Left ventricle myocardium inferior (tissue), 1 donor: ENCODE data around the gene HSPBAP1. TPM values are rescaled to one million over a fixed set of nuclear protein-coding genes. Genes with fewer than 3 reads are reported as not detected.
A peak's percentile ranks its signal among the peaks of the same experiment; 100 is the strongest.

Experiments used
- DNase-seq: peaks from one replicate; pipeline ENCODE4 v3.0.0-alpha.2; 2020
- H3K27ac ChIP-seq: fragments of 200-600 bp; replicated peaks from 2 replicates; pipeline ENCODE4 v1.8.0; 2021
- H3K27me3 ChIP-seq: fragments of 200-600 bp; 2 replicates; pipeline ENCODE4 v1.8.0; 2021; ENCODE audit warnings: low read depth
- H3K36me3 ChIP-seq: fragments of 200-600 bp; 2 replicates; pipeline ENCODE4 v1.8.0; 2021
- H3K4me1 ChIP-seq: fragments of 200-600 bp; 2 replicates; pipeline ENCODE4 v1.8.0; 2021
- H3K4me3 ChIP-seq: fragments of 200-600 bp; 2 replicates; pipeline ENCODE4 v1.8.0; 2021; ENCODE audit warnings: mild to moderate bottlenecking, moderate library complexity
- H3K9me3 ChIP-seq: fragments of 200-600 bp; replicated peaks from 2 replicates; pipeline ENCODE4 v1.8.0; 2021
- CTCF ChIP-seq: fragments of 200-600 bp; IDR thresholded peaks from 2 replicates; pipeline ENCODE4 v1.8.0; 2021; ENCODE audit warnings: antibody characterized with exemption, mild to moderate bottlenecking, borderline replicate concordance
- intact Hi-C: fragments of 100-400 bp; cut with micrococcal nuclease; formaldehyde crosslinking; loops from one replicate; pipeline ENCODE4 v1.11.0; 2022
- long read RNA-seq: library from polyadenylated mRNA; unstranded; transcript quantifications from one replicate; pipeline ENCODE4 v2.0.0, GENCODE V29; 2021
- total RNA-seq: library from RNA; stranded (reverse); fragmentation: NEBNext Ultra II Directional; extraction: Animal tissue kit (Norgen Biotek cat#: 25700); gene quantifications from one replicate; pipeline ENCODE4 v1.2.1, GENCODE V29; 2021
- donor health status: DM: no; HTN: yes; CAD: no; lungs with severe emphysema.

The HSPBAP1 gene
- total RNA-seq: 3.8 TPM
- long read RNA-seq, partial matches to known transcripts: 0 of 8 reads
- long read RNA-seq, other reads (novel, unspliced or antisense): 4 of 8 reads

- Histone ChIP-seq H3K27ac (peak within 1 kb of the TSS; percentile 93), H3K36me3 (no peaks in the 10 kb centered on the region), H3K4me3 (peak within 1 kb of the TSS; percentile 81), H3K9me3 (no peaks in the 10 kb centered on the region), H3K4me1 (peaks cover 37% of the 10 kb centered on the region), H3K27me3 (no peaks in the 10 kb centered on the region)
- intact Hi-C loops: no loop called here
- TF ChIP-seq CTCF: no peak
- peak; percentile 95 for DNase-seq
Observed at GRCh38 chr3:122793568-122794416, at the start of gene HSPBAP1. HSPBAP1 (minus strand) TSS chr3:122793831; CDS start chr3:122793680, 151 bp downstream.

- H3K27ac ChIP-seq: no peak overlapping the region
- H3K9me3 ChIP-seq: no peaks in the 10 kb centered on the region
- no peak for TF ChIP-seq CTCF
- H3K27me3 ChIP-seq: no peaks in the 10 kb centered on the region
- H3K4me1 ChIP-seq: no peaks in the 10 kb centered on the region
- H3K36me3 ChIP-seq: peaks cover 41% of the 10 kb centered on the region
- no peak for DNase-seq
- H3K4me3 ChIP-seq: no peak overlapping the region
- intact Hi-C loops: no loop called here
Observed at GRCh38 chr3:122835590-122835989, 42.0 kb upstream of the HSPBAP1 start.

- Histone ChIP-seq H3K27me3 (no peaks in the 10 kb centered on the region), H3K4me1 (peaks cover 4% of the 10 kb centered on the region), H3K9me3 (no peaks in the 10 kb centered on the region), H3K36me3 (peaks cover 37% of the 10 kb centered on the region), H3K4me3 (no peak overlapping the region), H3K27ac (no peak overlapping the region)
- intact Hi-C loops: no loop called here
- no peak for DNase-seq
- no peak for TF ChIP-seq CTCF
Observed at GRCh38 chr3:122828281-122828680, 34.6 kb upstream of the HSPBAP1 start.

- Histone ChIP-seq H3K36me3 (peaks cover 27% of the 10 kb centered on the region), H3K27ac (no peak overlapping the region), H3K27me3 (no peaks in the 10 kb centered on the region), H3K9me3 (no peaks in the 10 kb centered on the region), H3K4me1 (peaks cover 4% of the 10 kb centered on the region), H3K4me3 (no peak overlapping the region)
- DNase-seq: no peak
- intact Hi-C loops: no loop called here
- no peak for TF ChIP-seq CTCF
Observed at GRCh38 chr3:122826278-122826677, 32.6 kb upstream of the HSPBAP1 start.

GRCh38 chr3:122825460-122825859 is 31.8 kb upstream of the HSPBAP1 start:
- Histone ChIP-seq H3K4me3 (no peak overlapping the region), H3K9me3 (no peaks in the 10 kb centered on the region), H3K4me1 (peaks cover 4% of the 10 kb centered on the region), H3K36me3 (peaks cover 31% of the 10 kb centered on the region), H3K27ac (peak overlapping the region; percentile 0), H3K27me3 (no peaks in the 10 kb centered on the region)
- no peak for TF ChIP-seq CTCF
- intact Hi-C loops: no loop called here
- no peak for DNase-seq
